ENCODE results near the gene NBAS. TPM values are rescaled to one million over a fixed set of nuclear protein-coding genes. Genes with fewer than 3 reads are reported as not detected.

The NBAS gene
- total RNA-seq, 1 donor from 2014 or later, result 61.6 TPM

- TF ChIP-seq, protein P1, sequence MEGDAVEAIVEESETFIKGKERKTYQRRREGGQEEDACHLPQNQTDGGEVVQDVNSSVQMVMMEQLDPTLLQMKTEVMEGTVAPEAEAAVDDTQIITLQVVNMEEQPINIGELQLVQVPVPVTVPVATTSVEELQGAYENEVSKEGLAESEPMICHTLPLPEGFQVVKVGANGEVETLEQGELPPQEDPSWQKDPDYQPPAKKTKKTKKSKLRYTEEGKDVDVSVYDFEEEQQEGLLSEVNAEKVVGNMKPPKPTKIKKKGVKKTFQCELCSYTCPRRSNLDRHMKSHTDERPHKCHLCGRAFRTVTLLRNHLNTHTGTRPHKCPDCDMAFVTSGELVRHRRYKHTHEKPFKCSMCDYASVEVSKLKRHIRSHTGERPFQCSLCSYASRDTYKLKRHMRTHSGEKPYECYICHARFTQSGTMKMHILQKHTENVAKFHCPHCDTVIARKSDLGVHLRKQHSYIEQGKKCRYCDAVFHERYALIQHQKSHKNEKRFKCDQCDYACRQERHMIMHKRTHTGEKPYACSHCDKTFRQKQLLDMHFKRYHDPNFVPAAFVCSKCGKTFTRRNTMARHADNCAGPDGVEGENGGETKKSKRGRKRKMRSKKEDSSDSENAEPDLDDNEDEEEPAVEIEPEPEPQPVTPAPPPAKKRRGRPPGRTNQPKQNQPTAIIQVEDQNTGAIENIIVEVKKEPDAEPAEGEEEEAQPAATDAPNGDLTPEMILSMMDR (conservative IDR thresholded peaks at IDR 0.05), result no peak
- no peak overlapping the region for H3K27ac Mint-ChIP-seq (ENCODE audit: unreplicated experiment)
Observed at GRCh38 chr2:15279201-15279876, 281.8 kb downstream of the NBAS start.

GRCh38 chr2:15278296-15278695 is 282.8 kb downstream of the NBAS start:
- no peak overlapping the region for H3K4me3 Mint-ChIP-seq
- no peaks in the 10 kb centered on the region for H3K27me3 Mint-ChIP-seq (ENCODE audit: low read depth)
- DNase-seq (ENCODE audit: low read depth, low spot score), result no peak
- H3K27ac Mint-ChIP-seq (ENCODE audit: unreplicated experiment), result no peak overlapping the region
- H3K9me3 Mint-ChIP-seq, result no peaks in the 10 kb centered on the region
- TF ChIP-seq, protein P1 (conservative IDR thresholded peaks at IDR 0.05), result no peak
- peaks cover 14% of the 10 kb centered on the region for H3K36me3 Mint-ChIP-seq (ENCODE audit: low read depth)
- peaks cover under 1% of the 10 kb centered on the region for H3K4me1 Mint-ChIP-seq

More at GRCh38 chr2:15279201-15279876, 281.8 kb downstream of the NBAS start:
- DNase-seq (ENCODE audit: low read depth, low spot score), result no peak
- H3K27me3 Mint-ChIP-seq (ENCODE audit: low read depth), result no peaks in the 10 kb centered on the region
- peaks cover 13% of the 10 kb centered on the region for H3K36me3 Mint-ChIP-seq (ENCODE audit: low read depth)
- no peaks in the 10 kb centered on the region for H3K9me3 Mint-ChIP-seq
- no peaks in the 10 kb centered on the region for H3K4me1 Mint-ChIP-seq
- no peak overlapping the region for H3K4me3 Mint-ChIP-seq

DNA sequence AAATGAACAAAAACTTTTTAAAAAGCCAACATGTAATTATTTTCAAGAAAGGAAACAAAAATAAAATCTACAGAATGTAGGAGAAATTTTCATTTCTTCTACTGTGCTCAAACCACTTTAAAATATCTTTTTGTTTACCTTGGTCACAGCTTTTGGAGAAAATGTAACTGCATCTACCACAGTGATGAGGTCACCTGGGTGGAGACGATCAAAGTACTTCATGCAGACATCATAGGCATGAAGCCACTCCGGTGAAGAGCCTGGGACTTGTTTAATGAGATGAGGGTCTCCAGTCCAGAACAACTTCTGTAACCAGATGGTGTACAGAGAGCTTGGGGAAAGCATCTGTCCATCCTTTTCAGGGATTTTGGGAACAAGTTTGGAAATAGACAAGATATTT is 285.8 kb downstream of the NBAS start:
- Mint-ChIP-seq H3K36me3 (ENCODE audit: low read depth) (peaks cover 14% of the 10 kb centered on the region), H3K27ac (ENCODE audit: unreplicated experiment) (no peak overlapping the region), H3K27me3 (ENCODE audit: low read depth) (no peaks in the 10 kb centered on the region), H3K4me3 (no peak overlapping the region), H3K4me1 (peaks cover 5% of the 10 kb centered on the region), H3K9me3 (no peaks in the 10 kb centered on the region)
- DNase-seq (ENCODE audit: low read depth, low spot score), result no peak
- TF ChIP-seq, protein P1 (conservative IDR thresholded peaks at IDR 0.05), result no peak

- TF ChIP-seq, protein P1 (conservative IDR thresholded peaks at IDR 0.05), result no peak
- H3K9me3 Mint-ChIP-seq, result no peaks in the 10 kb centered on the region
- H3K4me3 Mint-ChIP-seq, result no peak overlapping the region
- H3K27me3 Mint-ChIP-seq (ENCODE audit: low read depth), result no peaks in the 10 kb centered on the region
- no peak for DNase-seq (ENCODE audit: low read depth, low spot score)
- H3K4me1 Mint-ChIP-seq, result peaks cover 8% of the 10 kb centered on the region
- no peak overlapping the region for H3K27ac Mint-ChIP-seq (ENCODE audit: unreplicated experiment)
- H3K36me3 Mint-ChIP-seq (ENCODE audit: low read depth), result peaks cover 7% of the 10 kb centered on the region
Observed at GRCh38 chr2:15273452-15273851, 287.7 kb downstream of the NBAS start.

GRCh38 chr2:15272942-15273341 is 288.2 kb downstream of the NBAS start:
- H3K4me1 Mint-ChIP-seq, result peaks cover 8% of the 10 kb centered on the region
- H3K36me3 Mint-ChIP-seq (ENCODE audit: low read depth), result peaks cover 4% of the 10 kb centered on the region
- no peaks in the 10 kb centered on the region for H3K9me3 Mint-ChIP-seq
- H3K27me3 Mint-ChIP-seq (ENCODE audit: low read depth), result no peaks in the 10 kb centered on the region
- H3K4me3 Mint-ChIP-seq, result no peak overlapping the region
- no peak overlapping the region for H3K27ac Mint-ChIP-seq (ENCODE audit: unreplicated experiment)
- no peak for DNase-seq (ENCODE audit: low read depth, low spot score)
- TF ChIP-seq, protein P1 (conservative IDR thresholded peaks at IDR 0.05), result no peak
